HEK293 (cell line): ENCODE results near the gene CDT1.

ENCODE experiments used
- GFI1B ChIP-seq: fragments of 450-650 bp; formaldehyde crosslinking; IDR thresholded peaks from 2 replicates; pipeline ENCODE4 v1.5.1; 2016; ENCODE audit warnings: missing biosample characterization, missing genetic modification characterization
- GLIS1 ChIP-seq: fragments of 450-650 bp; formaldehyde crosslinking; IDR thresholded peaks from 2 replicates; pipeline ENCODE4 v1.5.1; 2016; ENCODE audit warnings: missing biosample characterization, missing genetic modification characterization
- GLIS2 ChIP-seq: fragments of 450-650 bp; formaldehyde crosslinking; IDR thresholded peaks from 2 replicates; pipeline ENCODE4 v1.5.1; 2016; ENCODE audit warnings: missing biosample characterization, missing genetic modification characterization
- HOXA7 ChIP-seq: sonication (generic); formaldehyde crosslinking; IDR thresholded peaks from 2 replicates; pipeline ENCODE4 v1.8.1; 2022; ENCODE audit warnings: missing genetic modification reagents, borderline replicate concordance
- MYNN ChIP-seq: fragments of 450-650 bp; formaldehyde crosslinking; IDR thresholded peaks from 2 replicates; pipeline ENCODE4 v1.5.1; 2016; ENCODE audit warnings: missing biosample characterization, missing genetic modification characterization, borderline replicate concordance
- PRDM4 ChIP-seq: fragments of 450-650 bp; formaldehyde crosslinking; IDR thresholded peaks from 2 replicates; pipeline ENCODE4 v1.5.1; 2017; ENCODE audit warnings: missing biosample characterization, missing genetic modification characterization
- SCRT1 ChIP-seq: fragments of 450-650 bp; formaldehyde crosslinking; IDR thresholded peaks from 2 replicates; pipeline ENCODE4 v1.5.1; 2016; ENCODE audit warnings: missing biosample characterization, missing genetic modification characterization, borderline replicate concordance
- SP3 ChIP-seq: fragments of 450-650 bp; formaldehyde crosslinking; IDR thresholded peaks from 2 replicates; pipeline ENCODE4 v1.5.1; 2016; ENCODE audit warnings: missing biosample characterization, missing genetic modification characterization
- YY1 ChIP-seq: fragments of 450-650 bp; formaldehyde crosslinking; IDR thresholded peaks from 2 replicates; pipeline ENCODE4 v1.5.1; 2018; ENCODE audit warnings: missing biosample characterization, missing genetic modification characterization
- YY2 ChIP-seq: fragments of 450-650 bp; formaldehyde crosslinking; IDR thresholded peaks from 2 replicates; pipeline ENCODE4 v1.5.1; 2016; ENCODE audit warnings: missing biosample characterization, missing genetic modification characterization
- ZFP3 ChIP-seq: fragments of 450-650 bp; formaldehyde crosslinking; IDR thresholded peaks from 2 replicates; pipeline ENCODE4 v1.5.1; 2016; ENCODE audit warnings: low read depth, missing biosample characterization, missing genetic modification characterization
- ZNF121 ChIP-seq: fragments of 450-650 bp; formaldehyde crosslinking; IDR thresholded peaks from 2 replicates; pipeline ENCODE4 v1.5.1; 2016; ENCODE audit warnings: missing biosample characterization, missing genetic modification characterization
- ZNF169 ChIP-seq: fragments of 450-650 bp; formaldehyde crosslinking; IDR thresholded peaks from 2 replicates; pipeline ENCODE4 v1.5.1; 2016; ENCODE audit warnings: missing biosample characterization, missing genetic modification characterization
- ZNF174 ChIP-seq: fragments of 450-650 bp; formaldehyde crosslinking; IDR thresholded peaks from 2 replicates; pipeline ENCODE4 v1.5.0; 2017; ENCODE audit warnings: missing biosample characterization, mild to moderate bottlenecking, missing genetic modification characterization
- ZNF202 ChIP-seq: fragments of 450-650 bp; formaldehyde crosslinking; IDR thresholded peaks from 2 replicates; pipeline ENCODE4 v1.5.1; 2016; ENCODE audit warnings: missing biosample characterization, missing genetic modification characterization, borderline replicate concordance
- ZNF302 ChIP-seq: fragments of 450-650 bp; formaldehyde crosslinking; IDR thresholded peaks from 2 replicates; pipeline ENCODE4 v1.5.1; 2016; ENCODE audit warnings: missing biosample characterization, missing genetic modification characterization, low read depth
- ZNF426 ChIP-seq: fragments of 450-650 bp; formaldehyde crosslinking; IDR thresholded peaks from 2 replicates; pipeline ENCODE4 v1.5.1; 2017; ENCODE audit warnings: missing biosample characterization, missing genetic modification characterization, mild to moderate bottlenecking, inconsistent platforms, moderate library complexity
- ZNF449 ChIP-seq: fragments of 450-650 bp; formaldehyde crosslinking; IDR thresholded peaks from 2 replicates; pipeline ENCODE4 v1.5.1; 2017; ENCODE audit warnings: missing biosample characterization, mild to moderate bottlenecking, missing genetic modification characterization, moderate library complexity
- ZNF529 ChIP-seq: fragments of 450-650 bp; formaldehyde crosslinking; IDR thresholded peaks from 2 replicates; pipeline ENCODE4 v1.5.1; 2017; ENCODE audit warnings: missing genetic modification characterization, missing biosample characterization; ENCODE audit not compliant: insufficient replicate concordance
- ZNF624 ChIP-seq: fragments of 450-650 bp; formaldehyde crosslinking; IDR thresholded peaks from 2 replicates; pipeline ENCODE4 v1.5.1; 2017; ENCODE audit warnings: missing biosample characterization, missing genetic modification characterization
- ZNF664 ChIP-seq: fragments of 450-650 bp; formaldehyde crosslinking; IDR thresholded peaks from 2 replicates; pipeline ENCODE4 v1.5.1; 2016; ENCODE audit warnings: missing biosample characterization, missing genetic modification characterization
- ZNF777 ChIP-seq: fragments of 450-650 bp; formaldehyde crosslinking; IDR thresholded peaks from 2 replicates; pipeline ENCODE4 v1.5.1; 2017; ENCODE audit warnings: missing biosample characterization, missing genetic modification characterization, borderline replicate concordance
- ZNF791 ChIP-seq: fragments of 450-650 bp; formaldehyde crosslinking; IDR thresholded peaks from 2 replicates; pipeline ENCODE4 v1.5.1; 2016; ENCODE audit warnings: missing biosample characterization, missing genetic modification characterization
- ZSCAN16 ChIP-seq: fragments of 450-650 bp; formaldehyde crosslinking; IDR thresholded peaks from 2 replicates; pipeline ENCODE4 v1.5.1; 2016; ENCODE audit warnings: missing biosample characterization, missing genetic modification characterization
- TF ChIP-seq, protein P1 (sequence below): fragments of 450-650 bp; formaldehyde crosslinking; IDR thresholded peaks from 2 replicates; pipeline ENCODE4 v1.5.1; 2016; ENCODE audit warnings: missing biosample characterization, missing genetic modification characterization
- TF ChIP-seq, protein P2 (sequence below): fragments of 450-650 bp; formaldehyde crosslinking; IDR thresholded peaks from 2 replicates; pipeline ENCODE4 v1.5.0; 2017; ENCODE audit warnings: missing biosample characterization, missing genetic modification characterization, borderline replicate concordance
- TF ChIP-seq, protein P3 (sequence below): fragments of 450-650 bp; formaldehyde crosslinking; IDR thresholded peaks from 2 replicates; pipeline ENCODE4 v1.5.1; 2017; ENCODE audit warnings: missing biosample characterization, missing genetic modification characterization
- TF ChIP-seq, protein P4 (sequence below): fragments of 450-650 bp; formaldehyde crosslinking; IDR thresholded peaks from 2 replicates; pipeline ENCODE4 v1.5.1; 2017; ENCODE audit warnings: missing biosample characterization, missing genetic modification characterization

Gene CDT1

DNA sequence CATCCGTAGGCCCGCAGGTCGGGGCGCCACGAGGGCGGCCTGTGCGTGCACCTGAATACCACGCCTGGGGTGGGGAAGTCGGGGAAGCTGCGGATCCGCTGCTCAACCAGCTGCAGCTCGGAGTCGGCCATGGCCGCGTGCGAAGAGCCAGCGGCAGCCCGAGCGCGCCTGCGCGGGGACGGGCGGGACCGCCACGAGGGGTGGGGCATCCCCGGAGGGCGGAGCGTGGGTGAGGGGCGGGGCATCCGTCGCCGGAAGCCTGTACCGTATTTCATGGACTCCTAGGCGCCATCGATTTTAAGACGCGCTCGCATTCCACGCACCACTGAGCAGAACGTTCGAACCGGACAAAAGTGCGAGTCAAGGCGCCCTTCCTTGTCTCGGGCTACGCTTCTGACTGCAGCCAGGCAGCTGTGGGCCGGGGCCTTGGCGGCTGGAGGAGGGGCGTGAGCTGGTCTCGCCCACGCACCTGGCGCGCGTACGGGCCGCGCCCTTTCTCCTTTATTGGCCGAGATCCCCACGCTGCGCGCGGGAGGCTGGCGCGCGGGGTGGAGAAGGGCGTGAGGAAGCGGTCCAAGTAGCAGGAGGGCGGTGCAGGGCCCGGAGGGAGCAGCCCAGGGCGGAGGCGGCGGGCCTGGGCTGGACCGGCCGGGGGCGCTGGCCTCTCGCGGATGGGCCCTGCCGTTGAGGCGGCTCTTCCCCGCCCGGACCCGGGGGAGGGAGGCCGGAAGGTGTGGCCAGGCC is 8.4 kb downstream of the CDT1 start, which contains the start of gene APRT (continued):
- TF ChIP-seq, protein P1, sequence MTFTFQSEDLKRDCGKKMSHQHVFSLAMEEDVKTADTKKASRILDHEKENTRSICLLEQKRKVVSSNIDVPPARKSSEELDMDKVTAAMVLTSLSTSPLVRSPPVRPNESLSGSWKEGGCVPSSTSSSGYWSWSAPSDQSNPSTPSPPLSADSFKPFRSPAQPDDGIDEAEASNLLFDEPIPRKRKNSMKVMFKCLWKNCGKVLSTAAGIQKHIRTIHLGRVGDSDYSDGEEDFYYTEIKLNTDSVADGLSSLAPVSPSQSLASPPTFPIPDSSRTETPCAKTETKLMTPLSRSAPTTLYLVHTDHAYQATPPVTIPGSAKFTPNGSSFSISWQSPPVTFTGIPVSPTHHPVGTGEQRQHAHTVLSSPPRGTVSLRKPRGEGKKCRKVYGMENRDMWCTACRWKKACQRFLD (tag by site-specific recombination), result no peak
- peak; percentile 68; the same call in 1 of the 2 replicates for TF ChIP-seq ZNF624 (tag by site-specific recombination)
- TF ChIP-seq ZNF791 (tag by site-specific recombination), result no peak
- TF ChIP-seq HOXA7 (CRISPR knock-in tag), result no peak
- no peak for TF ChIP-seq ZNF777 (tag by site-specific recombination)
- TF ChIP-seq, protein P2, sequence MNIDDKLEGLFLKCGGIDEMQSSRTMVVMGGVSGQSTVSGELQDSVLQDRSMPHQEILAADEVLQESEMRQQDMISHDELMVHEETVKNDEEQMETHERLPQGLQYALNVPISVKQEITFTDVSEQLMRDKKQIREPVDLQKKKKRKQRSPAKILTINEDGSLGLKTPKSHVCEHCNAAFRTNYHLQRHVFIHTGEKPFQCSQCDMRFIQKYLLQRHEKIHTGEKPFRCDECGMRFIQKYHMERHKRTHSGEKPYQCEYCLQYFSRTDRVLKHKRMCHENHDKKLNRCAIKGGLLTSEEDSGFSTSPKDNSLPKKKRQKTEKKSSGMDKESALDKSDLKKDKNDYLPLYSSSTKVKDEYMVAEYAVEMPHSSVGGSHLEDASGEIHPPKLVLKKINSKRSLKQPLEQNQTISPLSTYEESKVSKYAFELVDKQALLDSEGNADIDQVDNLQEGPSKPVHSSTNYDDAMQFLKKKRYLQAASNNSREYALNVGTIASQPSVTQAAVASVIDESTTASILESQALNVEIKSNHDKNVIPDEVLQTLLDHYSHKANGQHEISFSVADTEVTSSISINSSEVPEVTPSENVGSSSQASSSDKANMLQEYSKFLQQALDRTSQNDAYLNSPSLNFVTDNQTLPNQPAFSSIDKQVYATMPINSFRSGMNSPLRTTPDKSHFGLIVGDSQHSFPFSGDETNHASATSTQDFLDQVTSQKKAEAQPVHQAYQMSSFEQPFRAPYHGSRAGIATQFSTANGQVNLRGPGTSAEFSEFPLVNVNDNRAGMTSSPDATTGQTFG (tag by site-specific recombination), result no peak
- TF ChIP-seq PRDM4, result no peak; the same call in 1 of the 2 replicates
- TF ChIP-seq ZNF529, result no peak
- TF ChIP-seq ZNF664 (tag by site-specific recombination), result no peak
- no peak for TF ChIP-seq MYNN (tag by site-specific recombination)
- TF ChIP-seq ZNF302, result no peak
- TF ChIP-seq ZNF426 (tag by site-specific recombination), result no peak
- TF ChIP-seq YY1 (tag by site-specific recombination), result no peak
- no peak for TF ChIP-seq SCRT1 (tag by site-specific recombination)
- TF ChIP-seq ZNF169, result no peak
- no peak for TF ChIP-seq ZNF449
- no peak for TF ChIP-seq ZFP3 (tag by site-specific recombination)
- TF ChIP-seq SP3 (tag by site-specific recombination), result peak; percentile 91
- TF ChIP-seq YY2 (tag by site-specific recombination), result peak; percentile 36; the same call in 1 of the 2 replicates
- no peak for TF ChIP-seq ZNF202 (tag by site-specific recombination)
- peak; percentile 41; the same call in 1 of the 2 replicates for TF ChIP-seq ZNF121 (tag by site-specific recombination)
- TF ChIP-seq GLIS1, result no peak
- no peak for TF ChIP-seq GFI1B (tag by site-specific recombination)
- no peak for TF ChIP-seq ZSCAN16 (tag by site-specific recombination)
- TF ChIP-seq ZNF174 (tag by site-specific recombination), result no peak
- TF ChIP-seq, protein P3, sequence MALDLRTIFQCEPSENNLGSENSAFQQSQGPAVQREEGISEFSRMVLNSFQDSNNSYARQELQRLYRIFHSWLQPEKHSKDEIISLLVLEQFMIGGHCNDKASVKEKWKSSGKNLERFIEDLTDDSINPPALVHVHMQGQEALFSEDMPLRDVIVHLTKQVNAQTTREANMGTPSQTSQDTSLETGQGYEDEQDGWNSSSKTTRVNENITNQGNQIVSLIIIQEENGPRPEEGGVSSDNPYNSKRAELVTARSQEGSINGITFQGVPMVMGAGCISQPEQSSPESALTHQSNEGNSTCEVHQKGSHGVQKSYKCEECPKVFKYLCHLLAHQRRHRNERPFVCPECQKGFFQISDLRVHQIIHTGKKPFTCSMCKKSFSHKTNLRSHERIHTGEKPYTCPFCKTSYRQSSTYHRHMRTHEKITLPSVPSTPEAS (tag by site-specific recombination), result no peak
- TF ChIP-seq, protein P4, sequence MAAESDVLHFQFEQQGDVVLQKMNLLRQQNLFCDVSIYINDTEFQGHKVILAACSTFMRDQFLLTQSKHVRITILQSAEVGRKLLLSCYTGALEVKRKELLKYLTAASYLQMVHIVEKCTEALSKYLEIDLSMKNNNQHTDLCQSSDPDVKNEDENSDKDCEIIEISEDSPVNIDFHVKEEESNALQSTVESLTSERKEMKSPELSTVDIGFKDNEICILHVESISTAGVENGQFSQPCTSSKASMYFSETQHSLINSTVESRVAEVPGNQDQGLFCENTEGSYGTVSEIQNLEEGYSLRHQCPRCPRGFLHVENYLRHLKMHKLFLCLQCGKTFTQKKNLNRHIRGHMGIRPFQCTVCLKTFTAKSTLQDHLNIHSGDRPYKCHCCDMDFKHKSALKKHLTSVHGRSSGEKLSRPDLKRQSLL (tag by site-specific recombination), result no peak
- TF ChIP-seq GLIS2 (tag by site-specific recombination), result peak; percentile 54; the same call in 1 of the 2 replicates
